NCI-H2171 (cell line): ENCODE data around the gene RGS9.

Experiments used
- DNase-seq: peaks from one replicate; lab custom pipeline; 2025; lab: John Stamatoyannopoulos, UW

The RGS9 gene

GRCh38 chr17:65219124-65219523, 82.0 kb downstream of the RGS9 start:
- DNase-seq = no peak

GRCh38 chr17:65219707-65220106, 82.5 kb downstream of the RGS9 start:
- no peak for DNase-seq

GRCh38 chr17:65220732-65221131, 83.6 kb downstream of the RGS9 start:
- DNase-seq = no peak

GRCh38 chr17:65222214-65222738, 85.1 kb downstream of the RGS9 start:
- DNase-seq = no peak

GRCh38 chr17:65225061-65225460, 87.9 kb downstream of the RGS9 start:
- DNase-seq = no peak

- DNase-seq = no peak
Observed at GRCh38 chr17:65226227-65226626, 89.1 kb downstream of the RGS9 start.

- no peak for DNase-seq
Observed at GRCh38 chr17:65227637-65228036, 90.5 kb downstream of the RGS9 start.

GRCh38 chr17:65228287-65228686, 91.1 kb downstream of the RGS9 start:
- DNase-seq = no peak

- no peak for DNase-seq
Observed at GRCh38 chr17:65228734-65229620, 91.8 kb downstream of the RGS9 start.

- DNase-seq = no peak
Observed at GRCh38 chr17:65229621-65229995, 92.4 kb downstream of the RGS9 start.

- DNase-seq = no peak
Observed at GRCh38 chr17:65230040-65230439, 92.9 kb downstream of the RGS9 start.

GRCh38 chr17:65231086-65231485, 93.9 kb downstream of the RGS9 start:
- DNase-seq = no peak

- peak; percentile 40 for DNase-seq
Observed at GRCh38 chr17:65231662-65232335, 94.6 kb downstream of the RGS9 start.

- DNase-seq = no peak
Observed at GRCh38 chr17:65235284-65235683, 98.1 kb downstream of the RGS9 start.

GRCh38 chr17:65236321-65236720, 99.2 kb downstream of the RGS9 start:
- DNase-seq = no peak

GRCh38 chr17:65243838-65244625, 106.9 kb downstream of the RGS9 start:
- DNase-seq = no peak

- no peak for DNase-seq
Observed at GRCh38 chr17:65246252-65246651, 109.1 kb downstream of the RGS9 start.

GRCh38 chr17:65249774-65250173, 112.6 kb downstream of the RGS9 start:
- DNase-seq = no peak

- DNase-seq = no peak
Observed at GRCh38 chr17:65254166-65254565, 117.0 kb downstream of the RGS9 start.

GRCh38 chr17:65259281-65259680, 122.1 kb downstream of the RGS9 start:
- DNase-seq = no peak

GRCh38 chr17:65259696-65260485, 122.7 kb downstream of the RGS9 start:
- DNase-seq = no peak

GRCh38 chr17:65260626-65261025, 123.5 kb downstream of the RGS9 start:
- no peak for DNase-seq
